Right atrium auricular region (tissue), 2 donors: Measurements from ENCODE around the gene KRTAP23-1. TPM values are rescaled to one million over a fixed set of nuclear protein-coding genes. Genes with fewer than 3 reads are reported as not detected.

ENCODE experiments used
- DNase-seq: peaks from one replicate; pipeline ENCODE4 v3.0.0-alpha.2; 2019; ENCODE audit warnings: low spot score
- H3K27ac ChIP-seq, 2 donors: fragments of 200-600 bp; sonication (generic); 1 replicate in 1 of 2; 2 replicates in 1 of 2; pipeline ENCODE4 v1.5.1; 2016 to 2019
- H3K27me3 ChIP-seq, 2 donors: fragments of 200-600 bp; sonication (generic); one replicate each; pipeline versions ENCODE4 v1.5.1 to v1.6.0; 2017 to 2019
- H3K36me3 ChIP-seq: fragments of 200-600 bp; sonication (generic); one replicate; pipeline ENCODE4 v1.5.1; 2016
- H3K4me1 ChIP-seq, 2 donors: fragments of 200-600 bp; sonication (generic); one replicate each; pipeline versions ENCODE4 v1.5.1 to v1.6.0; 2017 to 2019
- H3K4me3 ChIP-seq, 2 donors: fragments of 200-600 bp; sonication (generic); 1 replicate in 1 of 2; 2 replicates in 1 of 2; pipeline ENCODE4 v1.5.1; 2017 to 2019; ENCODE audit warnings: mild to moderate bottlenecking in 1 of 2, moderate library complexity in 1 of 2
- H3K9me3 ChIP-seq, 2 donors: fragments of 200-600 bp; sonication (generic); one replicate each; pipeline ENCODE4 v1.5.1; 2019
- CTCF ChIP-seq, 2 donors: fragments of 200-600 bp; sonication (generic); IDR thresholded peaks; one replicate each; pipeline ENCODE4 v1.5.1; 2019; ENCODE audit warnings: antibody characterized with exemption in 2 of 2
- total RNA-seq, 2 donors: library from RNA; depleted of rRNA; stranded (reverse); fragments of >200 nt; gene quantifications; one replicate each; pipeline ENCODE4 v1.1.0, GENCODE V29; 2016

The KRTAP23-1 gene
- total RNA-seq, 2 donors from 2014 or later = not detected

DNA sequence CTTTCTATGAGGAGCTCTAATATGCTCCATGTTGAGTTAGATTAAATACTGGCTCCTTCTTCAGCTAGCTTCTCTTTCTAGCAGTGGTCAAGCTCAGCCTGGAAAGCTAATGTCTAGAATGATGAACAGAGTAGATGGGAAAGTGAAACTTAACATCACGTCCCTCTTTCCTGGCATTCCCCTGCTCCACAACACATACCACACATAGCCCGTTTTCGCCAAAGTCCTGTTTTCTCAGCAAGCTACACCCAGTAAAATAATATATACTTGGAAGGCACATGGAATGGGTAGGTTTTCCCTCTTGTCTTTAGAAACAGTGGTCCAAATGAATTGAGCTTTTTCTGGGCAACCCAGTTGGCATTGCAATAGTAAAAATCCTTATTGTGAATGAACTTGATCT, 14.7 kb downstream of the KRTAP23-1 start:
- no peaks in the 10 kb centered on the region for H3K36me3 ChIP-seq
- TF ChIP-seq CTCF (IDR thresholded peaks at IDR 0.05) = no peak
- no peak overlapping the region for H3K4me3 ChIP-seq
- no peak overlapping the region for H3K27ac ChIP-seq
- H3K9me3 ChIP-seq = no peaks in the 10 kb centered on the region
- H3K27me3 ChIP-seq = no peaks in the 10 kb centered on the region
- no peaks in the 10 kb centered on the region for H3K4me1 ChIP-seq
- no peak for DNase-seq

- no peak for TF ChIP-seq CTCF (IDR thresholded peaks at IDR 0.05)
- Histone ChIP-seq H3K27me3 (no peaks in the 10 kb centered on the region), H3K4me1 (no peaks in the 10 kb centered on the region), H3K9me3 (no peaks in the 10 kb centered on the region), H3K4me3 (no peak overlapping the region), H3K27ac (no peak overlapping the region), H3K36me3 (no peaks in the 10 kb centered on the region)
- no peak for DNase-seq
These were observed 15.7 kb downstream of the KRTAP23-1 start for GRCh38 chr21:30332681-30333080.

DNA sequence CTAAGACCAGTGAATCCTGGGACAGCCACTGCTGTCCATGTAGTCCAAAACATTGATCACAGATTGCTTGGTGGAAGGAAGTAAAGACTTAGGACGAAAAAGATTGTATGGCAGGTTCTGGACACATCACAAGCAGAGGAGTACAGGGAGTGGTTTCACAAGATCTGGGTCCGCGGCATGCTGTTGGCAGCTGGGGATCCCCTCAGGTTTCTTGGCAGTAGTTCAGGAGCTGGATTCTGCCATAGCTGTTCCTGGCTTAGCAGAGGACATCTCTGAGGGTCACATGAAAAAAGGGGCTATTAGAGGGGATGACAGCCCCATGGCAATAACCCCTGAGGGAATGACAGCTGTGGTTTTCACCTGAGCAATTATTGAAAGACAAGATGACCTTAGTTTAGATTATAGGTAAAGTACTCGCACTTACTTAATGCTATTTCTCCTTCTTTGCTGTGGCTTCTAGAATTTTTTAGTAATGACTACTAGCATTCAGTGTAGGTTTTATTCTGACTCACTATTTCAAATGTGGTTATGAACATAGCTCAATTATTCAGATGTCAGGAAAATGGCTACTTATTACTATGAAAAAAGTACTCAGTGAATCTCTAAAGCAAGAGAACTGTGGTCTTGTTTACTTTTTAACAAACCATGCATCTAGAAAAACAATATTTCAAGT, 19.1 kb downstream of the KRTAP23-1 start:
- no peaks in the 10 kb centered on the region for H3K4me1 ChIP-seq
- no peak overlapping the region for H3K27ac ChIP-seq
- peaks cover 0 to 13% of the 10 kb centered on the region in 2 donors for H3K9me3 ChIP-seq
- TF ChIP-seq CTCF (IDR thresholded peaks at IDR 0.05) = no peak
- no peaks in the 10 kb centered on the region for H3K27me3 ChIP-seq
- no peaks in the 10 kb centered on the region for H3K36me3 ChIP-seq
- no peak for DNase-seq
- no peak overlapping the region for H3K4me3 ChIP-seq

- no peaks in the 10 kb centered on the region for H3K4me1 ChIP-seq
- H3K36me3 ChIP-seq = no peaks in the 10 kb centered on the region
- DNase-seq = no peak
- no peaks in the 10 kb centered on the region for H3K27me3 ChIP-seq
- peaks cover 0 to 13% of the 10 kb centered on the region in 2 donors for H3K9me3 ChIP-seq
- TF ChIP-seq CTCF (IDR thresholded peaks at IDR 0.05) = no peak
- H3K27ac ChIP-seq = no peak overlapping the region
- no peak overlapping the region for H3K4me3 ChIP-seq
These were observed 22.0 kb downstream of the KRTAP23-1 start for GRCh38 chr21:30326390-30326789.

DNA sequence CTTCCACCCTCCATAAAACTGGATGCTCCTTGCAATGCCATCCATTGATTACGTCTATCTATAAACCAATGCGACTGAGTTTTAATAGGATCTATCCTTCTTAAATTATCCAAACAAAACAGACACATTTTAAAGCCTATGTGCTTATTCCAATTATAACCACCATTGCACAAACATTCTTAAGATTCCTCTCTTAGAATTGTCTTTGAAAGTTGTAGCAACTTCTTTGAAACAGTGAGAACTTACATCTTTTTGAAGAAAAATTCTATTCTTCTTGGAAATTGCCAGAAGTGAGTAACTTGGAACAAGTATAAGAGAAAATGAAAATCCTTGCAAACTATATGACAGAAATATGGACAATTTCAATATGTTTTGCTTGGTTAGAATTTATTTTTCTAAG, 28.2 kb downstream of the KRTAP23-1 start, which contains the start of gene KRTAP26-1:
KRTAP26-1 (minus strand) TSS at position 101 of the 400 bp plus-strand sequence. CDS start 280 bp downstream, outside the sequence.
- no peak for TF ChIP-seq CTCF (IDR thresholded peaks at IDR 0.05)
- H3K4me3 ChIP-seq = no peak within 1 kb of the TSS
- H3K36me3 ChIP-seq = no peaks in the 10 kb centered on the region
- H3K27ac ChIP-seq = no peak within 1 kb of the TSS
- DNase-seq = no peak
- no peaks in the 10 kb centered on the region for H3K27me3 ChIP-seq
- H3K9me3 ChIP-seq = no peaks in the 10 kb centered on the region
- no peaks in the 10 kb centered on the region for H3K4me1 ChIP-seq

GRCh38 chr21:30315701-30316100, 32.7 kb downstream of the KRTAP23-1 start:
- Histone ChIP-seq H3K9me3 (no peaks in the 10 kb centered on the region), H3K27ac (no peak overlapping the region), H3K36me3 (no peaks in the 10 kb centered on the region)

More at GRCh38 chr21:30315701-30316100, 32.7 kb downstream of the KRTAP23-1 start:
- no peak for DNase-seq
- no peaks in the 10 kb centered on the region for H3K4me1 ChIP-seq
- TF ChIP-seq CTCF (IDR thresholded peaks at IDR 0.05) = no peak
- no peak overlapping the region for H3K4me3 ChIP-seq
- H3K27me3 ChIP-seq = no peaks in the 10 kb centered on the region
